HG03521 (cell line): ENCODE data around the gene CFAP161.
A peak's percentile ranks its signal among the peaks of the same experiment; 100 is the strongest.
"Not testable (repeated sequence)": the region's sequence is repeated elsewhere in the genome, so short reads cannot be mapped to it uniquely, and the experiment has no call there.

Source experiments
- ATAC-seq: cut with Tn5 transposase; IDR thresholded peaks from one replicate; pipeline ENCODE4 v1.9.1; 2021; ENCODE audit warnings: mild to moderate bottlenecking, moderate library complexity; ENCODE audit not compliant: unreplicated experiment

The CFAP161 gene

GRCh38 chr15:81106560-81106959 is 27.5 kb upstream of the CFAP161 start:
- no peak for ATAC-seq

- no peak for ATAC-seq
Measured at GRCh38 chr15:81107889-81108288, 26.2 kb upstream of the CFAP161 start.

DNA sequence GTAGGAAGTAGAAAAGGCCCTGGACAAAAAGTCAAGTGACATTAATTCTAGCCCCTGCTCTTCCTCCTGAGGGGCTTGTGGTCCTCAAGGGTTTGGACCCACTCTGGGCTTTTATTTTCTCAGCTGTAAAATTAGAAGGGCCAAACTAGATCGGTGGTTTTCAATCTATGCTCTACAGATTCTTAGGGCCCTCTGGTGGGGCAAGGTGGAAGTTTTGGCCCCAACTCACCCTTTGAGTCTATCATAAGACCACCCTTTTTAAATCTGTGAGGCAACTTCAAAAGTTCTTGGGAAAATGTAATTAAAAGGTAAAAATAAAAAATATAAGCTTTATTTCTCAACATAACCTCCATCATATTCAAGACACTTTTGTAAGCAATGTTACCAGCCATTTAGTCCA is 25.6 kb upstream of the CFAP161 start:
- ATAC-seq, result no peak

DNA sequence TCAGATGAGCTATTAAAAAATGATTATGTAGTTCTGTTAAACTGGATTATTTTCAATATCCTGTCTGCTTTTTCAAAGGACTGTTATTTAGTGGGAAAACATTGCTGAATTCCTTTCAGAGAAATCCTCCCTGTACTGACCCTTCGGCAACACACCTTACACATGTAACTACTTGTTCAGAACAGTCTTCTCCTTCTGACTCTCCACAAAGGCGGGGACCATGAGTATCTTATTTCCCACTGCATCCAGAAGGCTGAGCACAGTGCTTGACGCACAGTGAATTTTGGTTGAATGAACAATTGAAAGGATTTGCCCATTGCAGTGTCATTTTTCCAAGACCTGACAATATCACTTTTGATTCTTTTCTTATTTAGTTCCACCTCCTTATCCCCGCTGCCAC is 23.1 kb upstream of the CFAP161 start:
- no peak for ATAC-seq

- peak; percentile 77 for ATAC-seq
Measured at GRCh38 chr15:81111510-81112470, 22.3 kb upstream of the CFAP161 start.

GRCh38 chr15:81113204-81113657 is 20.8 kb upstream of the CFAP161 start:
- ATAC-seq, result no peak

DNA sequence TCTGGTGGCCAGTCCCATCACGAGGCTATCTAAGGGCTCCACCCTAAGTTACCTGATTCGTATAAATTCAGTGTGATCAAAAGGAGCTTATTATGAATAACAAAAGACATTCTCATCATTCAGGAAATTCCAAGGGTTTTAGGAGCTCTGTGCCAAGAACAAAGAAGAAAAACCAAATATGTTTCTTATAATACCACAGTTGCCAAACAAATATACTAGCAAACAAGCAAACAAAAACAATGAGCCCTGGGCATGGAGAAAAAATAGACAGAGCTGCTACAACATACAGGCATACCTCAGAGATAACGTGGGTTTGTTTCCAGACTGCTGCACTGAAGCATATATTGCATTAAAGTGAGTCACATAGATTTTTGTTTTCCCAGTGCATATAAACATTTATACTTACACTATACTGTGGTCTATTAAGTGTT is 20.2 kb upstream of the CFAP161 start:
- ATAC-seq, result no peak

GRCh38 chr15:81115054-81115939 is 18.8 kb upstream of the CFAP161 start:
- no peak for ATAC-seq

DNA sequence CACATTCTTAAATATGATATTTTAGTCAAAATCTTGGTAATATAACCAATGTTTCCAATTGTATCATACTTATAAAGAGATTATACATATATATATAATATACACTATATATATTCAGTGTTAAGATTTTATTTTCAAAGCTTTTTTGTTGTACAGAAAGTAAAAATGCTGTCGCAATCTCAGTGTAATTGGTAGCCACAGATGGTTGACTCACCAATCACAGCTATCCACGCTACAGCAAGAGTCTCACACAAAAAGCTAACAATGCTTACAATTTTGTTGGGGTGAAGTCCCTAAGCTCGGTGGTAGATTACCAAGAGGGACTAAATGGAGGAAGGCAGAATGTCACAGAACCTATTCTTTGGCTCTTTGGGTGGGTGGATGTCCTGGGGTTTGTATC is 16.9 kb upstream of the CFAP161 start:
- ATAC-seq, result no peak

DNA sequence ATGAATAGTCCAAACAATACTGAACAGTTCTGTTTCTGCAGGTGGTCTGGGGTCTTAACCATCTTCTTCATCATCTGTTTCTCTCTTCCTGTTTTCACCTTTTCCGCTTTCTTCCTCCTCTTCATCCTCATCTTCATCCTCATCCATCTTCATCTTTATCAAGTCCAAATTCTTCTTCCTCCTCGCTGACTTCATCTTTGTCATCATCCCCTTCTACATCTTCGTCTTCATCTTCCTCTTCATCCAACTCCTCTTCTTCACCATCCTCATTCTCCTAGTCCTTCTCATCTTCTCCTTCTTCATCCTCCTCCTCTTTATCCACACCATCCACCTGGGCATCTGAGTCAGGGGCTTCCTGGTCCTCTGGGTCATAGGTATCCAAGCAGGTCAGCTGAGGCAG is 16.5 kb upstream of the CFAP161 start:
- ATAC-seq, result no peak

- no peak for ATAC-seq
Measured at GRCh38 chr15:81118361-81118760, 15.7 kb upstream of the CFAP161 start.

DNA sequence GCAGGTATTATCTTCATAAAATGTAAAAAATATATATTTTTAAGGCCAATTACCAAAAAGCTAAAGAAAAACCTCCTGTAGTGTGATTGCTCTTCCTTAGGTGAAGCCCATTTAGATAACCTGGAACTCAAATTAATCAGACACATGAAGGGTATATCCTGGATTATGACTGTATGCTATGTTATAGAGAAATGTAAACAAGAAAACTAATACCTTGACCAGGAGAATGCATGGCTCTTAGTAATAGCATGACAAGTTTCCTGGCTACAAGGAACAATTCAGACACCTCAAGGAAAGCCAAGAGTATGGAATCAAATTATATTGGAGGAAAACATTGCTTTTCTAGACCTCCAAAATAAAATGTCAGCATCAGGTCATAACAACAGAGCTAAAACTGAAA is 14.0 kb upstream of the CFAP161 start:
- ATAC-seq, result no peak

DNA sequence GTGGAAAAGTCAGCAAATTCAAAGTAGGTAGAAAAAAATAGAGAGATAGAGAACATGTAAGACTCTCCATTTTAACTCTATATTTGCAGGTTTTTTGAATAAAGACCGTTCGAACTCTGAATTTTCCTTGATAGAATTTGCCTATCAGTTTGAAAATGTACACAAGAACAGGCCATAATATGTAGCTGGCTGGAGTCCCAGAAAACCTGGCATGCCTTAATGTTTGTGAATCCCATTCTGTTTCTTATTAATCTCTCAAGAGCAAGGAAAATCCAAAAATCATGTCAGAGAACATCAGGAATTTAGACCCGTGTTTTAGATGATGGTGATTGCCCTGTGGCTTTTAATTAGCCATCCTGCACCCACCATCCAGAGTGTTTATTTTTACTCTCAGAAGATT is 7.2 kb upstream of the CFAP161 start:
- no peak for ATAC-seq

- not testable (repeated sequence) for ATAC-seq
Measured at GRCh38 chr15:81141478-81141877, 7.4 kb downstream of the CFAP161 start.

- no peak for ATAC-seq
Measured at GRCh38 chr15:81146006-81146405, 11.9 kb downstream of the CFAP161 start.

GRCh38 chr15:81146466-81146865 is 12.4 kb downstream of the CFAP161 start:
- ATAC-seq, result no peak

GRCh38 chr15:81151389-81151788 is 17.3 kb downstream of the CFAP161 start:
- ATAC-seq, result no peak

- ATAC-seq, result no peak
Measured at GRCh38 chr15:81152339-81152738, 18.3 kb downstream of the CFAP161 start.

- no peak for ATAC-seq
Measured at GRCh38 chr15:81152799-81153198, 18.7 kb downstream of the CFAP161 start.

- no peak for ATAC-seq
Measured at GRCh38 chr15:81155375-81156218, 21.5 kb downstream of the CFAP161 start.

- no peak for ATAC-seq
Measured at GRCh38 chr15:81156324-81156723, 22.3 kb downstream of the CFAP161 start.
